ENCODE results near the gene KCTD1.

KCTD1 gene

DNA sequence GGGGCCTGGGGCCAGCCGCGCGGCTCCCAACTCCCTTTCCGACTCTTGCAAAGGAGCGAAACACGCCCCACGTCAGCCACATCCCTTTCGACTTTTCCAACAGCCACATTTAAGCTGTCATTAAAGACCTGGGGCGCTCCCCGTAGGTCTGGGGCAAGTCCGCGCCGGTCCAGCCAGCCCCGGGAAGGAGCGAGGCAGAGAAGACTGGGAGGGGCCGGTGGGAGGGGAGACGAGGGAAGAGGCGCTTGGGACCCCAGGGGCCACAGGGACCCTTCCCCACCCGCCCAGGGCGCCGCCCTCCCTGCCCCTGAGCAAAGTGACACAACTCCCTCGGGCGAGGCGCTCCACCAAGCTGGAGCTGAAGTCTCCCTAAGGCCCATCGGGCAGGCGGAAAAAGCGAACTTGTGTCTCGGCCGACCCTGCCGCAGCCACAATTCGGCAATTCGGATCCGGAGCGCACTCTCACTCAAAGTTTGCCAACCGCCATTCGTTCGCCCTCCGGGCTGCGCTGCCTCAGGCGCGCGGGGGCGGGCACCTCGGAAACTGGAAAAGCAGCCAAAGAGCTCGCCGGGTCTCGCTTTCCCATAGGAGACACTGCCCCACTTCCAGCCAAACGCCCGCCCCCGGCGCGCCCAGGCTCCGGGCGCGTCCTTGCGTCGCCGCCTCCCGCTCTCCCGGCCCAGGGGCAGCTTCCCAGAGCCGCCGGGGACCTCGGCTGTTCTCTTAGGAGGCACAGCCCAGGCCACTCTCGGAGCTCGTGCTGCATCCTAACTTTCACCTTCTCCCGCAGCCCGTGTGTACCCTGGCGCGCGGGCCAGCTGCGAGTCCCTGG is 1.1 kb upstream of the KCTD1 start:
- DNase-seq: peak; percentile 82

DNA sequence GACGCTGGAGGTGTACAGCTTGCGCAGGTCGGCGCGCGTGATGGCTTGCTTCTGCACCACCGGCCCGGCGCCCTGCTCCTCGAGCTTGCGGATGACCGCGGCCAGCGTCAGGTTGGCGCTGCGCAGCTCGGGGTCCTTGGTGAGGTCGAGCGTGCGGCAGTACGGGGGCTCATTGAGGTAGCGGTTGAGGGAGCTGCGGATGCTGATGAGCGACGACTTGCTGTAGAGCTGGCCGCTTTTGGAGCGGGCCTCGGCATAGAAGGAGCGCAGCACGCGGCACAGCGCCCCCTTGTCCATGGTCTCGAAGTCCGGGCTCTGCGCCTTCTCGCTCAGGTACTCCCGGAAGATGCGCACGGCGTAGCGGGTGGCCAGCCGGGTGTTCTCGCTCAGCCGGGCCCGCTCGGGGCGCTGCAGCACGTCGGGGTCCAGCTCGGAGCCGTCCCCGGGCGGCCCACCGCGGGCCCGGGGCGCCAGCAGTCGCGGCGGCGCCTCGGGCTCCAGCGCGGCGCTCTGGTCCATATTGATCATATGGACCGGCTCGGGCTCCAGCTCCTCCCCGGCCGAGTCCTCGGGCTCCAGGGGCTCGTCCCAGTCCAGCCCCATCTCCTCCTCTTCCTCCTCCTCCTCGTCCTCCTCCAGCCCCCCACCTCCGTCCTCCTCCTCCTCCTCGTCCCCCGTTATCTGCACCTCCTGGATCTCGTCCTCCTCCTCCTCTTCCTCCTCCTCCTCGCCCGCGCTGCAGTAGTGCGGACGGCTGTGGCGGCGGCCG is 523 bp downstream of the KCTD1 start:
- DNase-seq: peak; percentile 94

DNA sequence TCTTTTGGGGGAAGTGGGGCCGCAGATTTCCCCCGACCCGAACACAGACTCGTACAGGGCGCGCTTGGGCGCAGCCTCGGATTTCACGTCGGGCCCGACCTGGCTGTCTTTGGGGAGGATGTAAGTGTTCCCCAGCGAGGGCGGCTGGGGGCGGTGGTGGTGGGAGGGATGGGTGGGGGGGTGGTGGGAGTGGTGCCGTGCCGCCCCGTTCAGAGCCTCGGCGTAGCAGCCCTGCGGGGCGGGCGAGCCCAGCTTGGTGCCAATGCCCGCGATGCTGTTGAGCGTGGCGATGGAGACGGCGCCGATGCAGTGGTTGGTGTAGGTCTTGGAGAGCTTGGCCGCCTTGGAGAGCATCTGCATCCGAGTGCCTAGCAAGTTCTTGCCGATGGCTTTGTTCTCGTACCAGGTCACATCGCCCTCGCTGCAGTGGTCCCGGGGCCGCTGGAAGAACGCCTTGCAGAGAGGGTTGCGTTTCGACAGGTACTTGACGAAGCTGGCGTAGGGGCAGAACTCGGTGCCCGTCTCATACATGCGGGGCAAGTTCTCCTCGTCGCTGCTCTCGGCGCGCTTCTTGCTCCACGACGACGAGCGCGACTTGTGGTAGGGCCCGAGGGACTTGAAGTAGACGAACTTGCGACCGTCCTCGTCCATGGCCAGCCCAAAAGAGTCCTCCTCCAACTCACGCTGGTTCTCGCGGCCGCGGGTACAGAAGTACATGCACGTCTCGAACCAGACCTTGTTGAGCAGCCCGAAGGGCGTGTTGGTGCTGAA is 1.3 kb downstream of the KCTD1 start:
- DNase-seq: peak; percentile 58

DNA sequence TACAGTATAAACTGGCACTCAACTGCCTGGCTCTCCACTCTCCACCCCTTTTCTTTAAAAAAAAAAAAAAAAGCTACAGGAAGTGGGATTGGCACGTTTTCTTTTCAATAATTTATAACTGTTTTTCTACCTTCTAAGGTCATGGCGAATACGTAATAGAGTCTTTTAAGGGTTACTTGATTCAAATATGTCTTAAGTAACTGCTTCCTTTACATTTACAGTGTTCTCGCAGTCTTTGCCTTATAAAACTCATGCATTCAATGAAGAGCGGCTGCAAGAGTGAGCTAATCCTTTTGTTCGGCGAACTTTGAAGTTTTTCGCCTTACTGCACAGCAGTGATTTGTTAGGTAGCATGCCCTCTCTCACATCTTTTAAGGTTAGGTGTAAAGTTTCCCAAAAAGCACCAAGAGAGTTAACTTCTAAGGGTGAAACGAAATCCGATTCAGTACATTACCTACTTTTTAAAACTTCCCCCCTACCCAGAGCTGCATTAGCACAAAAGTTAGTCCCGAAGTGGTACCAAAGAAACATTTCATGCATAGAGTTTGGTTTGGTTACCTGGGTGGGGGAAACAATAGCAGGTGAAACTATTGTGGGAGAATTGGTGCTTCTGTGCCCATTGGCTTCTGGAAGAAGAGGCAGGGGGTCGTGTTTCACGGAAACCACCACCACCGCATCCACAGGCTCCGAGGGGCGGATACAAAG is 2.0 kb downstream of the KCTD1 start:
- DNase-seq: peak; percentile 76

DNA sequence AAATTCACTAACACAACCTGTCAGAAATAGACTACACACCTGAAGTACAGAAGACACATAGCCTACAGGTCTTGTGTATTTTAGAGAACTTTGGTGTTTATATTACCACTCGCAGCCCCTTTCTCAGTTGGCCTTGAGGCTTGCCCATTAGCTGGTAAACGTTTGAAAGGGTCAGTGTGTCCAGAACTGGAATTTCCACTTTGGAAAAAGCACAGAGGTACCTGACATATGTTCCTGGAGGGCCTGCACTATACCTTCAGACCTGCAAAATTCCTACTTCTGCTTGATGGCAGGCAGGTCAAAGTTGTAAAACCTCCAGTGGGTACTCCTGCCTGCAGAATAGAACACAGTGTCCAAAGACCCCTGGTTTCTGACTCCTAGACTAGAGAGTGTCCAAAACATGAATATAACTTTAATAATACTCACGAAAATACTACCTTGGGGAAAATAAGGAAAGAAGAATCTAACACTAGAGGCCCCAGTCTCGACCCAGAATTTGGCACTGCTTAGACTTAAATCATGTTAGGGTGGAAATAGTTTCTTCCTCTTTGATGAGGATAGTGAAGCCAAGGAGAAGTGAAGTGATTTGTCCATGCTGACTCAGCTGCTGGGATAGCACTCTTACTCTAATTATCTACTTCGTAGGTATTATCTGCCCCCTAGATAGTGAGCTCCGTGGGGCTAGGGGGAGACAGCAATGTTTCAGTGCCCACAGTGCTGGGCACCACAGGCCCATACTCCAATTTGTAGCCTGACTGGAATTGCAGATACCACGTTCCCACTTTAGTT is 2.8 kb downstream of the KCTD1 start:
- DNase-seq: peak; percentile 21

DNA sequence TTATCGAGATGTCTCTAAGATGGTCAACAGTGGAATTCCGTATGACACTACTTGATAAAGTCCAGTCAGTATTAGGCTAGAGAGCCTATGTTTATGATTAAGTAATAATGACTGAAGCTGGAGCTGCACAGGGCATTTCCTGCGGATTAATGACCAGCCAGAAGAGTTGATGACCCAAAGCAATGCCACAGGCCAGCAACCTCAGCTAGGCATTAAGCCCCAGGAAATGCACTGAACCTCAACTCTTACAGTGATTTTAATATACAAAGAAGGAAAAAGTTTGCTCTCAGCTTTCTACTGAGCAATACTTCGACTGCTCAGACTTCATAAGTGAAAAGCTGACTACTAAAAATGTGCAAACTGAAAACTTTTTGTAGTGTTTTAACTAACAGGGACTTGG is 3.9 kb downstream of the KCTD1 start:
- no peak for DNase-seq

DNA sequence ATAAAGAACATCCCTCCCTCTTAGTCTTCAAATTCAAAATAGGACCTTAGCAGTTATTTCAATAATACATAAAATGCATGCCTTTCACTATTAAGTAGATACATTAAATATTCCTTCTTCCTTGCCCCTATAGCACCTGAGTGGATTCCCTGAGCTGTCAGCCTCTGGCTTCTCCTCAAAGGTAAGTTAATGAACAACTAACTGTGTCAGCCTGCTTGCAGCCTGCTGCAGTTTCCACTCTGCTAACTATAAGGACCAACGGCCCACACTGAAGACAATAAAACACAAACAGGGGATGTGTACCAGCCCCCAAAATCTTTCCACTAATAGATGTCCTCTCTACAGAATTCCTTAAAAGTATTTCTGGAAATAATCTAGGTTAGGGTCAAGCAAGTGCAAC is 5.0 kb downstream of the KCTD1 start:
- DNase-seq: no peak

DNA sequence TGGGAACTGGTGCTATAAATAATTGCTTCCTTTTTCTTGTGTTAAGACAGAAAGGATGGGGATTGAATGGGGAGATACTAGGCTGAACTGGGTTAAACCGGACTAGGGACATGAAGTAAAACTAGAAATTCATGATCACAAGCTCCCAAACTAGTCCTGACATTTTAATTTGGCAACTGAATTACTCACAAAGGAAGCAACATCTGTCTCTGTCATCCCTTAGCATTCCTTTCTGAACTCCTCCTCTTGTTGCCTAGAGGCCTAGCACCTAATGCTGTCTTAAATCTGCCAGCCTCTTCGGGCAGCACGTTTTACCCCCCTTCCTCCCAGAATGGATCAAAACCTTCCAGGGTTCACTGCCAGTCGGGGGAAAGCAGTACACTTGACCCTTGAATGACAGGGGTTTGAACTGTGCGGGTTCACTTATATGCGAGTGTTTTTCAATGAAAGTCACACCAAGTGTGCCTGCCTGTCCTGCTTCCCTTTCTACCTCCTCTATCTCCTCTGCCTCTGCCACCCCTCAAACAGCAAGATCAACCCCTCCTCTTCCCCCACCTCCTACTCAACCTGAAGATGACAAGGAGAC is 8.2 kb downstream of the KCTD1 start:
- peak; percentile 30 for DNase-seq

DNA sequence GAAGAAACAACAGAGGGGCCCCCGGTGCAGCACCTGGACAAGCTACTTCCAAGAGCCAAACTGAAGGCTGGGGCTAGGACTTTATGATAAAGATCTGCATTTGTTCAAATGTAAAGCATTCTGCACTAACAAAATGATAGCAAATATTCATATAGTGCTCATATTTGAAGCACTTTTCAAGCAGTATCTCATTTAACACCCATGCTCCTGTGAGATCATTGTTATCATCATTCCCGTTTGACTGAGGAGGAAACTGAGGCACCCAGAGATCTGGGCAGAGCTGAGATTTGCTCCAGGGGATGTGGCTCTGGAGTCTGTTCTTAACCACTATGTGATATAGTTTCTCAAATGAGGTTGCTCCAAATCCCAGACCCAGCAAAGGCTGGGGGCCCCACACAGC is 9.8 kb downstream of the KCTD1 start:
- DNase-seq: no peak

DNA sequence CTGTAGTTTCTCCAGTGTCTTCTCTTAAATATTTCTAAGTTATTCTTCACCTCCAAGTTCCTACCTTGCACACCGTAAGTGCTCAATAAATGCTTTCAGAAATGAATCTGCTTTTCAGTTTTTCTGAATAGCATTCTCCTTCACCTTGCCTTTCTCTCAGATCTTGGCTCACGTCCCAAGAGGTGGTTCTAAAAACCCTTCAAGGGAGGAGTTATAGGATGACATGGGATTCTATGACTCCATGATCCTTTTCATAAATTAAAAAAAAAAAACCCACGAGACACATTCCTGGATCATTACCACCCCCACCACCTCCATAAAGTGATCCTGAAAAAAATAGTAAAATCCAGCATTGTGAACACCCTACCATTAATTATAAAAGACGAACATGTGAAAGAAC is 11.7 kb downstream of the KCTD1 start:
- no peak for DNase-seq

DNA sequence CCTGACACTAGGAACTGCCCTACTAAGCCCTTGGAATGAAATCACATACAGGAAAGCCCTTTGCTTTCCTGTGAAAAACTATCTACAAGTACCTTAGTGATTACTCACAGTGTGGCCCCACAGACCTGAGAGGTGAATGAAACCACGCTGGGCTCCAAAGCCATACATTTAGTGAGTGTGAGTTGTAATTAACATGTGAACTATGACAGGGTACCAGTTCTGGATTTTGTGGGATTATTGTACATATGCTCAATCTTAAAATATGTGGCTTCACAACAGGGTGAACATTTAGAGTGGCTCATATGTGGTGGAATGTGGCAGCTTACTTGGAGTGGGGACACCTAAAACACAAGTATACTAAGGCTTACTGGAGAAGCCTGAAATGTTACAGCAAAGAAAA is 12.3 kb downstream of the KCTD1 start:
- no peak for DNase-seq

DNA sequence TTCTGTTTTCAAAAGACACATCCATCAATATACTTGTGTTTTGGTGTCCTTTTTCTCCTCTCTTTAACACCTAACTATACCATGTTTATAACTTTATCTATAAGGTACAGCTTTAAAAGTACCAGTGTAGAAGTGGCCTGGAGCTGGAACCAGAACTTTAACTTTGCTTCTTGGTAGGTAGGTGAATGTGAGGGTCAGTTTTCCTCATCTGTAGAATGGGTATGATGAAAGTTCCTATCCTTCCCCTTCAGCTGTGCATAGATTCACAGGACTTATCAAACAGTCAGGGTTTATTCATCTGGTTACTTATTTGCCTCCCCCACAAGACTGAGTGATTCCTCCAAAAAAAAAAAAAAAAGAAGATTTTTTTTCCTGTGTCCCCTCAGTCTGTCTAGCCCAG is 12.7 kb downstream of the KCTD1 start:
- DNase-seq: no peak

DNA sequence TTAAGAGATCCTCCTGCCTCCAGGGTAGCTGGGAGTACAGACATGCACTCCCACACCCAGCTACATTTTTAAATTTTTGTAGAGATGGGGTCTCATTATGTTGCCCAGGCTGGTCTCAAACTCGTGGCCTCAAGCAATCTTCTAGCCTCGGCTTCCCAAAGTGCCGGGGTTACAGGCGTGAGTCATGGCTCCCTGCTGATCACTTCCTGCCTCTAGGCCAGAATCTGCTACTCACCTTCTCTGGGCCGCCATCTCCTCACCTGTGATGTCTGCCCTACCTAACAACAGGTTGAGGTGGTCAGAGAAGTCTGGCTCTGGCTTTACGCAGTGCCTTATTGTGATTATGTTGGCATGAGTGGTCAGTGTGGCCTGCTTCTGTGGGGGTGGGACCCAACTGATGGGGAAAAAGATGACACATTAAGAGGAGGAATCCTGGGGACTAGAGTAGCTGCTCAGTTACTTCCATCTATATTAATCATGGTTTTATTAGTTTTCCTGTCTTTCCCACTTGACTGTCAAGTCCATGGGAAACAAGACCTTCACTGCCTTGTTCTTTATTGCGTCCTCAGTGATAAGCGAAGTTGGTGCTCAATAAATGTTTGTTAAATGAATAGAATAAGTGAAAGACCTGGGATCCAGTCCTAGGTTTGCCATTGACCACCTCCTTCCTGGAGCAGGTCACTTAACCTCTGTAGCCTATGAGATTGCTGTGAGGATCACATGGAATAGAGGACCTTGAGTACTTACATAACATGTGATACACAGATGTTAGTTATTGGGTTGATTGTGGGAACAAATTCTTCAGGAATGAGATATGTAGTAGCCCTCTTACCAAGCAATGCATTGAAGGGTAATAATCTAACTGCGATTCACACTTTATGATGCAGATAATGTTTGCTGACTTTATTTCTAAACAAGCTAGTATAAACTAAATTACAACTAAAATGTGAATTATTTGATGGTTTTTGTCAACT is 15.7 kb downstream of the KCTD1 start:
- DNase-seq: no peak

DNA sequence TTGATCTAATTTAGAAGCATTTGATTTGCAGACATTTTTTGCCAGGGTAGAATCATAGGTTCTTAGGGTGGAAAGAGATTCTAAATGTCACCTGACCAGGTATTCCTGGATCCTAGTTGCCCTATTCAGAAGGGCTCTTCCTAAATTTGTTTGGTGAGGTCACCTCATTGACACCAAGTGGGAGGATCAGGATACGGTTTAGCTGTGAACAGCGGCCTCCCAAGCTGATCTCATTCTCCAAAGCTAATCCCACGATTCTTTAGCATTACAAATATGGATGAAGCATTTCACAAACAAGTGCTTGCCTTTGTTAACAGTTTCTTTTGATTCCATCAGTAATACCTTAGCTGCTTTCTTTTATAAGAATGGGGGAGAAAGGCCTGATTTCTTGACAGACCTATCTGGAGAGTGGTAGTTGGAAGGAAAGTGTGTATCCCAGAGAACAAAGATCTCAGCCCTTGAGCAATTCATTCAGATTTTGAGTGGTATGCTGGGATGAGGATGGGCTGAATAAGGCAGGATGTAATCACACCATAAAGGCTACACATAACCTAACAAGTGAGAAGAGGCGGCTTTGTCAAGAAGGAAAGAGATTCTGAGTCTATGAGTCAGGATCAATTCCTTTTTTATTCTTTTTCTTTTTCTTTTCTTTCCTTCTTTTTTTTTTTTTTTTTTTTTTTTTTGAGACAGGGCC is 16.6 kb downstream of the KCTD1 start:
- DNase-seq: no peak

DNA sequence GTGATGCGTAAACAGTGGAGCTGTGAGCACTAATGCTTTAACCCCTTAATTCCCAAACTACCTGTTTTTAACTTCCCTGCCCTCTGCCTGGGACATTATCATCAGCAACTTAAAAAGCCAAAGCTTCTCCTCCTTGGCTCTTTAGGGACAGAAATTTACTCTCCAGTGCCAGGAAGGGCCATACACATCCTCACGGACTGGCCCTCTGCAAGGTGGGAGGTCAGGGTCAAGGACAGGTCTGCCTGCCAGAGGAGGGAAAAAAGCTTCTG is 21.5 kb downstream of the KCTD1 start:
- DNase-seq: no peak

DNA sequence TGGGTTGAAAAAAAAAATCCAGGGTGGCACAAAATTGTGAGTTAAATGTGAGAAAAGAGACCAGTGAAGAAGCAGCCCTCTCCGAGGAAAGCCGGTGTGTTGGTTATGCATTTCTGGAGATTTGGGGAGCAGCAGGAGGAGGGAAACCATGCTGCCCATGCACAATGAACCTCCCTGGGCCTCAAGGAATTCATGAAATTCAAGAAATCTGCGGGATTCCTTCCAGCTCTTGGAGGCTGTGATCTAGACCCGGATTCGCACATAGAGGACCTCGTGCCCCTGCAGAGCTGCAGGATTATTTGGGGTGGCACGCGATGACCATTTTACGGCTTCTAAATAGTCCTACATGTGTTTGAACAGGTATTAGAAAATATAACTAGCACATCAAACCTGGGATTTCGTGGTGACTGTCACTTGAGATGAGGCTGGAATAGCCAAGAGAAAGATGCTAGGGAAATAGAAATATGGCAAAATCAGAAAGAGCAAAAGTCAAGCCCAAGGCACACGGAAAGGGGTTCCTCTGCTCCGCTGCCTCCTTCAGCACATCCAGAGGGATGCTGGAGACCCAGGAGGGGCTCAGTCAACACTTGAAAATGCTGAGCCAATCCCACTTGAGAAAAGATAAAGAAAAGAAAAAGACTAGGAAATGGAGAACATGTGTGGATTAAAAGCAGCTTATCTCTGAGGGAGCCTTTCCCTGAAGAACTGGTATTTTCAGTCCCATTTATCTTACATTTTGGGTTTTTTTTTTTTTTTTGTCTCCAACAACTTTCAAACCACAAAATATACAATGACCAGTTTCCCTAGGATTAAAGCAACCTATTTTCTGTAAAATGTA is 22.0 kb downstream of the KCTD1 start:
- DNase-seq: peak; percentile 57

DNA sequence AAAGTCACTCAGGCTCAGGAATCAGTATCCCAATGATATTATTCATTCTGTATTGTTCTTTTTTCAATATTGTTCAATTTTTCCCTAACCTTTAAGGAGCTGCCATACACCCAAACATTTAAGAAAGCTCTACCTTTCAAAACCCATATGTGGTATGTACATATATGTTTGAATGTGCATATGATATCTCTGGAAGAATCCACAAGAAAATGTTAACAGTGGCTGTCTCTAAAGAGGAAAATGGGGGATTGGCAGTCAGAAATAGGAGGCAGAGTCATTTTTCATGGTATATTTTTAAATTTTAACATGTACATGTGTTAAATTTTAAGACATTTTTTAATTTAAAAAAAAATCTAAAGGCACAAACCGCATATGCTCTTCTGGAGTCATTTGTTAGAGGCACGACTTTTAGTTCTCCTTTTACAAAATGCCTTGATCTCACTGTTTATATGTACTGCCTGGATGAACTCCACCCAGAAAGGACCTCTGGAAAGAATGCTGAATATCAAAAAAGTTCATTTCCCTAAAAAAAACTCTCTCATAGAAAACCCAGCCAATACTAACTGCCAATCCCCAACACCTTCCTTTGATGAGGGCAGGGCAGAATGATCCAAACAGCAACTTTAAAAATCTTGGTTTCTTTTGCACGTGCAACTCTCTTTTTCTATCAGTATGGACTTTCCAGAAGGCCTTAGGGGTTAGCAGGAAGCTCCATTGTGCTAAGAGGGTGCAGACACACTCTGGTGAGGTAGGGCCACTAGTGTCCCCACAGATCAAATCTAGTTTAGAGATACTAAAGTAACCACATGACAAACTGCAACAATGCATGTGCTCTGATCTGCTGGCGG is 23.6 kb downstream of the KCTD1 start:
- no peak for DNase-seq

DNA sequence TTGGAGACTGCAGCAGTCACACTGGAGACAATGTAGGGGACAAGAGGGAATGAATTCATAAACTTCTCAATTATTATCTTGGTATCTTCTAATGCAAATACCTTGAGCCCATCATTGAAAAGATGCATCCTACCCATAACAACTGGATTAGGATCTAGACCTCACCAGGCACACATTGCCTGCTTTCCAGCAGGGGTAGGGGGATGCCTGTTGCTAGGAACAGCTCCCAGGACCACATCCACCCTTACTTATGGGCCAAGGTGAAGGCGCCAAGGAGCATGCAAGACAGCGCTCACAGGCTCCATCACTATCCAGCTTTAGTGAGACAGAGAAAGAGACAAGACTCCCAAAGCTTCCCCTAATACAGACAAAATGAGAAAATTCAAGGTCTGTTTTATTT is 24.4 kb downstream of the KCTD1 start:
- DNase-seq: no peak
